ENCODE data around the gene DPEP2.
A peak's percentile ranks its signal among the peaks of the same experiment; 100 is the strongest.
"Not testable (repeated sequence)": the region's sequence is repeated elsewhere in the genome, so short reads cannot be mapped to it uniquely, and the experiment has no call there.

Gene DPEP2

DNA sequence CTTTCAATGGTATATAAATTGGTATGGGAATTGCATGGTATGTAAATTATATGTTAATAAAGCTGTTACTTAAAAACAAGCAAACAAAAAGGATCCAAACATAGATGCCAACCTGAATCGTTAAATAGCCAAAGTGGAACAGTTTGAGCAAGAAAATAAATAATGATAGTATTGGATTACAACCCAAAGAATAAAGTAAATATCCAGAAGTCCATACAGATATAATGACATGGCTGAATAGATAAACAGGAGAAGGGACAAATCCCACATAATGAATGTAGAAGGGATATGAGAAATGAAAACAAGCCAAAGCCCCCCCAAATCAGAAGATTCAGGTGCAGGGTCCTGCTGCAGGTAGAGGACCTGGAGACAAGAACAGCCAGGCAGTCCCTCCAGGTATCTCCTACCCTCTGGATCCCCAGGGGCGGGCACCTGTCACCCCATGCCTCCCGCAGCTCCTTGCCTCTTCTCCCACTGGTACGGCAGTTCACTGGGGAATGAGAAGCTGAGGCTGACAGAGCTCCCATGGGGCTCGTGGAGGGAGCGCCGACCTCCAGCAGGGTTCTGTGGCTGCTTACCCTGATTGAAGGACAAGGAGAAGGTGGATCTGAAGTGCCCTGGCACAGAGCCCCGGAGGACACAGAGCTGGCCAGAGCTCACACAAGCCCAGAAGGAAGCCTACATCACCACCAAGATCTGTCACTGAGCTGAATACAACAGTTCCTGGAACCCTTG lies 45.5 kb downstream of the DPEP2 start:
- DNase-seq (ENCODE audit: low read depth in 2 of 2): no peak

DNA sequence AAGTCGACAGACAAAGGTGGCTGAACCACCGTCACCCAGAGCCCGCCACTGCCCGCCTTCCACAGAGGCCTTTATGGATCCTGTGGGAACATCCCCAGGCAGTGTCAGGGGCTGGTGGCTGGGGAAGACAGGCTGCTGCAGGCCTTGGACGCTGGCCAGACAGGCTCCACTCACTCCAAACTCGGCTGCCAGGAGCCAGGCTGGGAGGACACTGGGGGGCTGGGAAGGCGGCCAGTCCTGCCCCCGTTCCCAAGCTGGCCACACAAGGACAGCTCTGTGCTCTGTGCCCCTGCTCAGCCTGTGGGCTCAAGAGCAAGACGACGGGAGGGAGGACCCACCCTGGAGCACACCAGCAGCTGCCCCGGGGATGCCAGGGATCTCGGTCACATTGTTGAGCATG lies 47.8 kb downstream of the DPEP2 start:
- no peak for DNase-seq (ENCODE audit: low read depth in 2 of 2)

DNA sequence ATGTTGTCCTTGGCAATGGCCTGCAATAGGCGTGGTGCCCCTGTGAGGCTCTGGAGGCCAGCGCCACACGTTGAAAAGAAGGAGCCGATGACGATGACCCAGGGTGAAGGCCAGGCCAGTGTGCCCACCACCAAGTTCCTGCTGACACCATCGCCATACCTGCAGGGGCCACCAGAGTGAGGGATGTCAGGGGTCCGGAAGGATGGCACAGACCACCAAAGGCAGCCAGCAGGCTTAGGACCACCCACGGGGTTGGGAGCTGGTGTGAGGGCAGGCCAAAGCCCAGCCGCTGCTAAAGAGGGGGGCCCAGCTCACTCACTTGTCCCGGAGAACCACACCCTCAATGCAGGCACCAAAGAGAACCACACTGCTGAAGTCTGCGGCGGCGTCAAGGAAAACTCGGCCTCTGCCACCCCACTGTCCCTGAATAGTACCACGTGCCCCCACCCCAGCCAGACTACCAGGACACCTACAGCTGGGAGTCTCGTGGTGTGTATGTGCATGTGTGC lies 48.9 kb downstream of the DPEP2 start:
- DNase-seq (ENCODE audit: low read depth in 2 of 2): no peak

DNA sequence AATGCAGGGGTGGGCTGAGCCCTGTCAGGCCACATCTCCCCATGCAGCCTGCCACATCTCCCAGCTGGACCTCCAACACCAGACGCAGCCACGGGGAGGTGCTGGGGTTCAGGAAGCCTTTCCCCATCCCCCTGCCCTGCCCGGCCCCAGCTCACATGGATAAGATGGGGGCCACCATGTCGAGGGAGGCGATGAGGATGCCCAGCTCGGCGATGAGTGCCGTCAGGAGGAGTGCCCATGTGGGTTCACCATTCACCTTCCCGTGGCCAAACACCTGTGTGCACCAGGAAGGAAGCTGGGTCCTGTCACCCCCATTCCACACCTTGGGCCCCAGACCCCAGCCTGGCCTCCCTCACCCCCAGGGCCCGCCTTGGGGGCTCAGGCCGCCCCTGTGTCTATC lies 49.6 kb downstream of the DPEP2 start:
- no peak for DNase-seq (ENCODE audit: low read depth in 2 of 2)

DNA sequence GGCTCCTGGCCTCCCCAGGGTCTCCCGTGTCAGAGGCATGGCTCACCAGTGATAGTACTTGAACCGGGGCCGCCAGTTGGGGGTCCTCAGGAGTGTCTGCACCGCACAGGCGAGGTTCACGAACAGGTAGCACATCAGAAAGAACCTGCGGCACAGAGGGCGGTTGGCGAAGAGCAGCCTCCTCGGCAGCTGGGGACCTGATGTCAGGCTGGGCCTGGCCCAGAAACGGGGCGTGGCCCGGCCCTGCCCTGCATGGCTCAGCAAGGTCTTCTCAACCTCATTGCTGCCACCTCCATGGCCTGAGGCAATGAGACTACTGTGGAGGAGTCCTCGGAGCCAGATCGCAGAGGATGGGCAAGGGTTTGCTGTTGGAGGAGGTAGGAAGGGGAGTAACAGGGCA lies 51.3 kb downstream of the DPEP2 start:
- no peak for DNase-seq (ENCODE audit: low read depth in 2 of 2)

DNA sequence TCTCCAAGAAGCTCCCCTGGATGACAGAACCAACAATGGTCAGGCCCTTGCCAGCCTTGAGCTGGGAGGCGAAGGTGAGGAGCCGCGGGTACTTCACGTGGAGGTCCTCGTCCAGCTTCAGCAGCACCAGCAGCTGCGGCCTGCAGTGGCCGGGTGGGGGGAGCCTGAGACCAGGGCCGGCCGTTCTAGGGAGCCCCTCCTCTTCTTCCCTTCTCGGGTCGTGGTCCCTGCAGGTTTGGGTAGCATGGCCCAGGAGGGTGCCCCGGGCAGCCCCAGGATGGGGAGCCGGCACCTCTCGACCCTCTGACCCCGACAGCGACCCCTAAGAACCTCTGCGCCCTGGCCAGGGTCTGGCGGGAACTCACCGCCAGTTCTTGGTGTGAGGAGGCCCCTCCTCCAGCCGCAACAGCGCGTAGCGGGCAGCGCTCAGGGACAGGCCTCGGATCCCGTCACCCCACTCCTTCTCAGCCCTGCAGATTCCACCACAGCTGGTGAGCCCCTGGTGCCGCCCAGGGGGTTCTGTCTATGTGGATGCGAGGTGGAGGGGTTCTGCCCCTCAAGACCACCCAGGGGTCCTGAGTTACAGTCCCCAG lies 52.2 kb downstream of the DPEP2 start:
- no peak for DNase-seq (ENCODE audit: low read depth in 2 of 2)

DNA sequence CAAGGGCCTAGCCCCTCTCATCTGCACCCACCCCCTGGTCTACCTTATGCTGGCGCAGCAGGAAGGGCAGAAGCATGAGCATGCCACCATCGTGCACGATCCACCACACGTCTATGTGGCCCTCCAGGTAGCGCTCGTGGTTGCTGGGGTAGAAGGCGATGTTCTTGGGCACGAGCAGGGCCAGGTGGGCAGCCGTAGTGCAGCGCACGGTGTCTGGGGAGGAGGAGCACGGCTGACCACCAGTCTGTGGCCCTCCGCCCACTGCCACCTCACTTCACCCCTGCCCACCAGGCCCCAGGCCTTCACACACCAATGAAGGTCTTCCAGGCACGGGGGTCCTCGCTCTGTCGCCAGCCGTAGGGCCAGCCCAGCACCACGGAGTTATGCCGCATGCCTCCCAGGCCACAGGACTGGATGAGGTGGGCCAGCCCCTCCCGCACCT lies 53.1 kb downstream of the DPEP2 start:
- DNase-seq (ENCODE audit: low read depth in 2 of 2): no peak

DNA sequence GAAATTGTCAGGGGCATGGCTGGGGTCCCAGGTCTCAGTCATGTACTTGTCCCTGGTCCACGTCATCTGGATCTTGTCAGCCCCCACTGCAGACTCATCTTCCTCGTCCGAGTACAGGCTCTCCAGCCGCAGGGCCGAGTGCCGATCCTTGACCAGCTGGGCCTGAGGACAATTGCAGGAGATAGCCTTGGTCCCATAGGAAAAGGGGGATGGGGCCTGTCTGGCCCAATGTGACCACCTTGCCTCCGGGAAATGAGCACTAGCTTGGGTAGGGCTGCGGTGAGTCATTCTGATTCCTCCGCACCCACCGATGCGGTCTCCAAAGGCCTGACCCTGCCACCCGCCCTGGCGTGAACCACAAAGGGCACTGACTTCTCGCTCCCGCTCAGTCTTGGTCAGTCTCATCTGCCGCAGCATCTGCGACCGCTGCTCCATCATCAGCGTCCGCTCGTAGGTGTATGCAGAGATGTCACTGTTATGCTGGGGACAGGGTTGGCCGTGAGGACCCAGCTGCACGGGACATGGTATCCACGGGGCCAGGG lies 53.8 kb downstream of the DPEP2 start:
- no peak for DNase-seq (ENCODE audit: low read depth in 2 of 2)

DNA sequence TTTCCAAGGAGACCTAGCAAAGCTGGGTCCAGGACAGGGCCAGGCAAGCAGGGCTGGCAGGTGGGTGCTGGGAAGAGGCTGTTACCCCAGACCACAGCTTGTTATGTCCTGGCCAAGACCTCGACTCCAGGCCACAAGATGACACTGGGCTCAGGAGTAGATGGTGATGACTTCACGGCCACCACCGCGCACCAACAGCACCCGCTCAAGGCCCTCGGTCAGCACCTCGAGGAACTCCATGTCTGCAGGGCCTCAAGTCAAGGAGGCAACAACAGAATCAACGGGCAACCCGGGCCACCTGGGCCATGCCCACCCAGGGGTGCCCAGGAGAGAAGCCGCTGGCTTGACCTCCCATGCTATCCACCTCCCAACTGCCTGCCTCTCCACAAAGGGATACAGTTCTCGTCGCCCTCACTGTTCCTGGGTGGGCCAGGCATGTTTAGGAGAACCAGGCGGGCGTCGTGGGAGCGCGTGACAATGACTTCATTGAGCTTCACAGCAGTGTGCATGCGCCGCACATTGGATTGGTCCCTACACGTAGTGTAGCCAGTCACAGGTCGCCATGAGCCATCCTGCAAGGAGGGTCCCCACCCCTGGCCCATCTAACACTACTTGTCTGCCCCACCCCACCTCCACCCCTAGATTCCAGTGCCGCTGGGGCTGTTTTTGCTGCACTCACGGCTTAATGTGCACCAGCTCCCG lies 54.4 kb downstream of the DPEP2 start:
- DNase-seq (ENCODE audit: low read depth in 2 of 2): no peak

DNA sequence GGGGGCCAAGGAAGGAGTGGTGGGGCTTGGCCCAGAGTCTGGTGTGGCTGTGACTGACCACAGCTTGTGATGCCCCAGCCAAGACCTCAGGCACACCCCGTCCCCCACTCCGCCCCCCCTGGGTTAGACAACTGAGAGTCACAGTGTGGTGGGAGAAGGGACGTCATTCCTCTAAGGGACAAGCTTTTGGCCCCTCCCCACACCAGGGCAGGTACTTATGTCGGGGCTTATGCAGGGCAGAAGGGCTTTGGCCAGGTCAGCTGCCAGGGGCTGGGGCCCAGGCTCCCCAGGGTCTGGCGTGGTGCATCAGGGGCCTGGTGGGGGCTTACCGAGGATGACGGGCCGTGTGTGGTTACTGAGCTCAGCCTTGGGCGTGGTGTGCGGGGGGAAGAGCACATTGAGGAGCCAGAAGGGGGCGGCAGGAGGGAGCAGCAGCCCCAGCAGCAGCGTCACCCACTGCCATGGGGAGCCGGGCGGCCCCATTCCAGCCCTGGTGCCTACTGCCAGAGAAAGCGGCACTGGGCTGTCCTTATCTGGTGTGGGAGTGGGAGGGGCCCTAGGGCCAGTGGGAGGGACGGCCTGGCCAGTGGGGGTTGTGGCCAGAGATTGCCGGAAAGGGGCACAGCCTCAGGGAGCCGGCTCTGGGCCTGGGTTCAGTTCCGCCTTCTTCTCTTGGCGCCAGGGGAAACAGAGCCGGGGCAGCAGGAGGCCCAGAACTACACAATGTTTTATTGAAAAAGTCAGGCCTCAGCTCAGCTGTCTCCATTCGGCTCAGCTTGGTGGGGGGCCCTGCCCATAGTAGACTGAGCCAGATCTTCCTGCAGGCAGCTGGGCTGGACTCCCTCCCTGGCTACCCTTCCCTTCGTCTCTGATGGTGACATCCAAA lies 55.4 kb downstream of the DPEP2 start, which contains the start of gene LCAT:
TSS of gene LCAT (minus strand) at position 502 of the 886 bp plus-strand sequence. CDS start at position 483, 19 bp downstream.
- DNase-seq (ENCODE audit: low read depth in 2 of 2): no peak

DNA sequence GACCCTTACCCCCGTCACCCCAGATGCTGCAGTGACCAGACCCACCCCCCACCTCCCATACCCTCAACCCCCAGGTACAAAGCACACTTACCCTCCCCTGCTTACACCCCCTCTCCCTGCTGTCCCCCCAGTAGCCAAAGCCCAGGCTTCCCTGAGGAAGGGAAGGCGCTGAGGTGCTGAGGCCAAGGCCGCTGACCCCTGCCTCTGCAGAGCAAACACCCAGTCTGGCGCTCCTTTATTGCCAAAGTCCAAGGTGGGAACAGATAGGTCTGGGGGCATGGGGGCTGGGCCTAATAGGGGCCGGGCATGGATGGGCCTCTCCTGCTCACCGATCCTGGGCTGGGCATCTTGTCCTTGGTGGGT lies 56.0 kb downstream of the DPEP2 start:
- DNase-seq (ENCODE audit: low read depth in 2 of 2): no peak

DNA sequence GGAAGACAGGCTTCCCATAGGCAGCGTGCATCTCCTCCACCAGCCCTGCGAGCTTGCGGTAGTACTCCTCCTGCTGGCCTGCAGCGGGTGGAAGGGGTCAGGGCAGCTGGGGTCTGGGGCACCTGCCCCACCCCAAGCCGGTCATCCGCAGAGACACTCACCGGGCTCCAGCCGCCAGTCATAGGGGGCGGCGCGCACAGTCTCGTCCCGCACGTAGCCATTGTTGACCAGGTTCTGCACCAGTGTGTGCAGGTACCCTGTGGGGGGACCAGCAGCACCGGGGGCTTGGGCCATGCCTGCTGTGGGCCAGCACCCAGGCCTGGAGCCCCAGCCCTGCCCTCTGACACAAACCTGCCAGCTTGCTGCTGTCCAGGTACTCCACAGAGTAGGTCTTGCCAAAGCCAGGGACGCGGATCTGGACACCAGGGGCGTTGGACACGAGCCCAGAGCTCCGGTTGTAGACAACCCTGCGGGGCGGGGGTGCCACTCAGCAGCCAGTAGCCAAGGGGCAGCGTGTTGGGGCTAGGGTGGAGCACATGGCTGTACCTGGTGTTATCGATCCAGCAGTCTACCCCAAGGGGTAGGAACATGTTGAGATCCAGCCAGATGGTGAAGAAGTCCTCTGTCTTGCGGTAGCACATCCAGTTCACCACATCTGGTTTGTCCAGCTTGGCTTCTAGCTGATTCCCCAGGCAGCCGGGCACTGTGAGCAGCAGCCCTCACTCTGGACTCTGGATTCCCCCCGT lies 56.6 kb downstream of the DPEP2 start:
- no peak for DNase-seq (ENCODE audit: low read depth in 2 of 2)

DNA sequence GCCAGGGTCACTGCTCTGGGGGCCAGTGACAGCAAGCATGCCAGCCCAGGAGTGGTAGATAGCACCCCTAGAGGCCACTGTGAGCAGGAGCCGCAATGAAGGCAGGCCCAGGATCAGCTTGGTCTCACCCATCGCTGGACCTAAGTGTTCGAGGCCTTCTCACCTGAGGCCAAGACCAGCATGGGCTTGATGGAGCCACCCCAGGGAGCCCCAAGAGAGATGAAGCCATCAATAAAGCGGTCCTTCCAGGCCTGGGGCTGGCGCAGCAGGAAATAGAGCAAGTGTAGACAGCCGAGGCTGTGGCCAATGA lies 57.1 kb downstream of the DPEP2 start:
- DNase-seq (ENCODE audit: low read depth in 2 of 2): no peak

DNA sequence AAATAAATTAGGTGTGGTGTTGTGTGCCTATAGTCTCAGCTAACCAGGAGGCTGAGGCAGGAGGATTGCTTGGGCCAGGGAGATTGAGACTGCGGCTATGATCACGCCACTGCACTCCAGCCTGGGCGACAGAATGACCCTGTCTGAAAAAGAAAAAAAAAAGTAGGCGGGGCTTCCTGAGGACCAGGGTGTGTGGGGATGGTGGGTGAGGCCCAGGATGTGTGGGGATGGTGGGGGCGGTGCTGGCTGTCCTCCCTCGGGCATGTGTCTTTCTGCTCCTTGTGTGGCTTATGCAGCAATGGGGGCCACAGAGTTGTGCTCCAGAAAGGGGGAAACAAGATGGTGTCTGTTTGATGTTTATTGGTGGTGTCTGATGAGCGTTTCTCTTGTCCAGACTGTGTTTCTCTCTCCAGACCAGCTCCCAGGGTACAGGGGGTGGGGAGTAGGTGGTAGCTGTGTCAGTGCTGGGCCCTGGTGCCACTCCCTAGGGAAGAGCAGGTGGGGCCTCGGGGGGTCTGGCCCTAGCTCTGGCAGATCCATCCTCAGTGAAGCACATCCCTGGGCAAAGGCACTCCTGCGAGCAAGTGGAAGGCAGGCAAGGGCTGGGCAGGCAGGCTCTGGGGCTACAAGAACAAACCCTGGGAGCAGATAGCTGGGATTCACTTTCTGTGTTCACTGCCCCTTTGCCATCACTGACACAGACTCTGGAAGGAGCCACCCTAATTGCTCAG lies 57.6 kb downstream of the DPEP2 start:
- no peak for DNase-seq (ENCODE audit: low read depth in 2 of 2)

DNA sequence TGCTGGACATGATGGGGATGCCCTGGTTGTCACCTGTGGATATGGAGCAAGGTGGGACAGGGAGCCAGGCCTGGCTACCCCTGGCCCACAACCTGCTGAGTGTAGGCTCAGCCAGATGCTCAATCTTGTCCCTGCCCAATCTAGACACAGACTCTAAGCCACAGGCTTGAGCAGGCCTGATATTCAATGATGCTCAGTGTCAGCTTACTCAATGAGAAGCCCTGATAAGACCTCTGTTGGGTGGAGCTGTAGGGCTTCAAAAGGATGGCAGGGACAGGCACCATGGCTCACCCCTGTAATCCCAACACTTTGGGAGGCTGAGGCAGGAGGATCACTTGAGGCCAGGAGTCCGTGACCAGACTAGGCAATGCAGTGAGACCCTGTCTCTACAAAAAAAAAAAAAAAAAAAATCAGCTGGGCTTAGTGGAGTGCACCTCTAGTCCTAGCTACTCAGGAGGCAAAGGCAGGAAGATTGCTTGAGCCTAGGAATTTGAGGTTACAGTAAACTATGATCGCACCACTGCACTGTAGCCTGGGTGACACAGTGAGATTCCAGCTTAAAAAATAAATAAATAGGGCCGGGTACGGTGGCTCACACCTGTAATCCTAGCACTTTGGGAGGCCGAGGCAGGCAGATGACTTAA lies 58.7 kb downstream of the DPEP2 start:
- no peak for DNase-seq (ENCODE audit: low read depth in 2 of 2)

DNA sequence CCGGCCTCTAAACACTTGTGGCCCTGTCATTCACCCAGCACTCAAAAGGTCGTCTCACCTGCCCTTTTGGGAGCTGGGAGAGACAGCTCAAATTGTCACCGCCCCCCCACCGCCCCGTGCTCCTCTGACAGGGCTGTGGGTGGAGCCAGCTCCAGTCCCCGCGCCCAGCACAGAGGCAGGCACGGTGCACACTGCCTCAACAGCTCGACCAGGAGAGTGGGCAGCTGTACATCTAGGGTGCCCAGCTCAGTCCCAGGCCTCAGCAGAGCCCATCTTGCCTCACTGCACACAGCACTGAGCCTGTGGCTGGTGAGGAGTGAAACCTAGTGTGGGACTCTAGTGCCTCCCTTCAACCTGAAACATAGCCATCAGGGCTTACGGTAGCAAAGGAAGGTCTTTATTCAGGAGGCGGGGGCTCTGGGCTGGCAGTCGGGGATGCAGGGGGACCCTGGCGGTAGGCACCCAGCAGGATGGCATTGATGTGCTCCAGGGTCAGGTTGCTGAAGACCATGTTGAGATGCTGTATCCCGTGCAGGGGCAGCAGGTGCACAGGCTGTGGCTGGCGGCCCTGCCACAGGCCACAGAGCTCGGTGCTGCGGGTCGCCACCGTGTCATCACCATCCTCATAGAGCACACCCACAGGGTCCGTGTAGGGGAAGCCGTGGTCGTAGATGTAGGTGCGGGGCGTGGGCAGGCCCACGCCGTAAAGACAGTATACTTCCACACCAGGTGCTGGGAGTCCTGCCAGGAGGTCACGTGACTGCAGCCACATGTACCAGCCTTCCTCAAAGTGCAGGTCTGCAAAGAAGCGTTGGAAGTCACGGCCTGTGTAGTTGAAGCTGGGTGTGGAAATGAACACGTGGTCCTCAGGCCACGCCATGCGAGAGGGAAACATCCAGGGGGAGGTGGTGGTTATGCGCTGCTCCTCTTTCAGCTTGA lies 59.5 kb downstream of the DPEP2 start:
- peak in 1 of 2 donors; percentile 44 for DNase-seq (ENCODE audit: low read depth in 2 of 2)

DNA sequence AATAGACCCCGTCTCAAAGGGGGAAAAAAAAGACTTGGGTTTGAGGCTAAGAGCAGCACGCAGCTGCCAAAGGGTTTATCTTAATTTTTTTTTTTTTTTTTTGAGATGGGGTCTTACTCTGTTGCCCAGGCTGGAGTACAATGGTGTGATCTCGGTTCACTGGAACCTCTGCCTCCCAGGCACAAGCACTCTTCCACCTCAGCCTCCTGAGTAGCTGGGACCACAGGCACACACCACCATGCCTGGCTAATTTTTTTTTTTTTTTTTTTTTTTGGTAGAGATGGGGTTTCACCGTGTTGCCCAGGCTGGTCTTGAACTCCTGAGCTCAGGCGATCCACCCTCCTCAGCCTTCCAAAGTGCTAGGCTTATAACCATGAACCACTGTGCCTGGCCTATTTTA lies 61.6 kb downstream of the DPEP2 start:
- DNase-seq (ENCODE audit: low read depth in 2 of 2): not testable (repeated sequence)

All from stimulated activated CD4-positive, alpha-beta T cell treated with anti-CD3 and anti-CD28 coated beads, Interleukin-1b, Interleukin-23, amount 100 ng/mL, for 1 hour (primary cell).